HCT116 (cell line): ENCODE measurements around the gene TAF3.

Experiments used
- EZH2 ChIP-seq: fragments of 200-600 bp; sonication (generic); IDR thresholded peaks from 2 replicates; pipeline ENCODE4 v1.6.1; 2017; ENCODE audit warnings: antibody characterized with exemption, mixed run types
- REST ChIP-seq: IDR thresholded peaks from 2 replicates; pipeline ENCODE4 v1.6.1; 2012; ENCODE audit warnings: low read depth
- SIN3A ChIP-seq: IDR thresholded peaks from 2 replicates; pipeline ENCODE4 v1.6.1; 2012; ENCODE audit warnings: low read depth
- TCF7L2 ChIP-seq: IDR thresholded peaks from 2 replicates; pipeline ENCODE4 v1.7.0; 2011; ENCODE audit warnings: borderline replicate concordance, inconsistent platforms; ENCODE audit not compliant: insufficient read depth, insufficient read length; ENCODE audit errors: extremely low read depth
- ZBTB33 ChIP-seq: IDR thresholded peaks from 2 replicates; pipeline ENCODE4 v1.6.1; 2011; ENCODE audit warnings: mild to moderate bottlenecking, low read length, moderate library complexity; ENCODE audit not compliant: insufficient replicate concordance; ENCODE audit errors: extremely low read depth
- ZNF274 ChIP-seq: fragments of 200-500 bp; sonication (Bioruptor generic); IDR thresholded peaks from 2 replicates; pipeline ENCODE4 v1.6.1; 2014; ENCODE audit warnings: mild to moderate bottlenecking, low read depth, low read length, inconsistent platforms
- TF ChIP-seq, protein P1 (sequence below), 3 experiments: fragments of 200-600 bp in 1 of 3; sonication (generic) in 1 of 3; IDR thresholded peaks in 2 of 3; conservative IDR thresholded peaks in 1 of 3; 2 replicates each; pipeline ENCODE4 v1.5.1; 2012 to 2017; ENCODE audit warnings: low read depth in 2 of 3, low read length in 2 of 3, antibody characterized with exemption in 1 of 3, borderline replicate concordance in 1 of 3, control low read depth in 1 of 3, mild to moderate bottlenecking in 1 of 3, mixed read lengths in 1 of 3, mixed run types in 1 of 3, moderate library complexity in 1 of 3; ENCODE audit not compliant: insufficient read depth in 1 of 3

GRCh38 chr10:7887174-7887816 is 69.0 kb downstream of the TAF3 start:
- TF ChIP-seq ZBTB33 = no peak
- no peak for TF ChIP-seq EZH2
- no peak for TF ChIP-seq TCF7L2
- TF ChIP-seq, protein P1, sequence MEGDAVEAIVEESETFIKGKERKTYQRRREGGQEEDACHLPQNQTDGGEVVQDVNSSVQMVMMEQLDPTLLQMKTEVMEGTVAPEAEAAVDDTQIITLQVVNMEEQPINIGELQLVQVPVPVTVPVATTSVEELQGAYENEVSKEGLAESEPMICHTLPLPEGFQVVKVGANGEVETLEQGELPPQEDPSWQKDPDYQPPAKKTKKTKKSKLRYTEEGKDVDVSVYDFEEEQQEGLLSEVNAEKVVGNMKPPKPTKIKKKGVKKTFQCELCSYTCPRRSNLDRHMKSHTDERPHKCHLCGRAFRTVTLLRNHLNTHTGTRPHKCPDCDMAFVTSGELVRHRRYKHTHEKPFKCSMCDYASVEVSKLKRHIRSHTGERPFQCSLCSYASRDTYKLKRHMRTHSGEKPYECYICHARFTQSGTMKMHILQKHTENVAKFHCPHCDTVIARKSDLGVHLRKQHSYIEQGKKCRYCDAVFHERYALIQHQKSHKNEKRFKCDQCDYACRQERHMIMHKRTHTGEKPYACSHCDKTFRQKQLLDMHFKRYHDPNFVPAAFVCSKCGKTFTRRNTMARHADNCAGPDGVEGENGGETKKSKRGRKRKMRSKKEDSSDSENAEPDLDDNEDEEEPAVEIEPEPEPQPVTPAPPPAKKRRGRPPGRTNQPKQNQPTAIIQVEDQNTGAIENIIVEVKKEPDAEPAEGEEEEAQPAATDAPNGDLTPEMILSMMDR (IDR thresholded peaks at IDR 0.05 in 2 of 3, conservative IDR thresholded peaks at IDR 0.05 in 1 of 3; ENCODE audit: borderline replicate concordance in 1 of 3, insufficient read depth in 1 of 3, low read depth in 2 of 3, low read length in 2 of 3) = no peak
- TF ChIP-seq REST = no peak
- no peak for TF ChIP-seq SIN3A
- TF ChIP-seq ZNF274 = no peak
